OCI-LY1 (cell line): Measurements from ENCODE around the gene NT5DC2.
"Not testable (repeated sequence)": the region's sequence is repeated elsewhere in the genome, so short reads cannot be mapped to it uniquely, and the experiment has no call there.

Experiments used
- H2AFZ ChIP-seq: fragments of 200-600 bp; sonication (generic), shearing (Covaris generic); 2 replicates; pipeline ENCODE4 v1.6.0; 2014; ENCODE audit warnings: antibody characterized with exemption, mild to moderate bottlenecking, low read length
- H3F3A ChIP-seq: fragments of 200-600 bp; sonication (generic), shearing (Covaris generic); 2 replicates; pipeline ENCODE4 v1.6.0; 2014; ENCODE audit warnings: mild to moderate bottlenecking, antibody characterized with exemption, low read length, moderate library complexity; ENCODE audit not compliant: insufficient read depth
- H3K27ac ChIP-seq: fragments of 200-600 bp; sonication (generic); 2 replicates; pipeline ENCODE4 v1.5.1; 2014; ENCODE audit warnings: low read length, mixed run types, mild to moderate bottlenecking, low read depth; ENCODE audit not compliant: poor library complexity, severe bottlenecking
- H3K27me3 ChIP-seq: fragments of 200-600 bp; sonication (generic); 2 replicates; pipeline ENCODE4 v1.6.0; 2014; ENCODE audit warnings: antibody characterized with exemption, mild to moderate bottlenecking, low read length, moderate library complexity; ENCODE audit not compliant: insufficient read depth
- H3K36me3 ChIP-seq: fragments of 200-600 bp; sonication (generic); 2 replicates; pipeline ENCODE4 v1.6.1; 2014; ENCODE audit warnings: mild to moderate bottlenecking, antibody characterized with exemption, low read length, moderate library complexity, mixed read lengths; ENCODE audit not compliant: insufficient read depth
- H3K4me1 ChIP-seq: fragments of 200-600 bp; sonication (generic); 2 replicates; pipeline ENCODE4 v1.5.1; 2014; ENCODE audit warnings: mild to moderate bottlenecking, low read length, moderate library complexity; ENCODE audit not compliant: insufficient read depth, severe bottlenecking
- H3K4me2 ChIP-seq: fragments of 200-600 bp; sonication (generic), shearing (Covaris generic); 2 replicates; pipeline ENCODE4 v1.6.1; 2014; ENCODE audit warnings: low read length
- H3K4me3 ChIP-seq: fragments of 200-600 bp; sonication (generic); 2 replicates; pipeline ENCODE4 v1.5.1; 2014; ENCODE audit warnings: low read length, low read depth, mild to moderate bottlenecking, mixed read lengths; ENCODE audit not compliant: poor library complexity, severe bottlenecking
- H3K79me2 ChIP-seq: fragments of 200-600 bp; shearing (Covaris generic); 2 replicates; pipeline ENCODE4 v1.6.1; 2016; ENCODE audit warnings: mixed run types, low read length, mixed read lengths; ENCODE audit not compliant: insufficient read depth
- H3K9ac ChIP-seq: fragments of 200-600 bp; sonication (generic), shearing (Covaris generic); 2 replicates; pipeline ENCODE4 v1.6.1; 2014; ENCODE audit warnings: mild to moderate bottlenecking, low read length, mixed read lengths
- H3K9me2 ChIP-seq: fragments of 200-600 bp; sonication (generic), shearing (Covaris generic); 2 replicates; pipeline ENCODE4 v1.6.1; 2014; ENCODE audit warnings: low read depth, mild to moderate bottlenecking, low read length, mixed read lengths
- H3K9me3 ChIP-seq: fragments of 200-600 bp; shearing (Covaris generic); 2 replicates; pipeline ENCODE4 v1.6.1; 2014; ENCODE audit warnings: low read length, mixed read lengths
- H4K20me1 ChIP-seq: fragments of 200-600 bp; sonication (generic), shearing (Covaris generic); 2 replicates; pipeline ENCODE4 v1.6.0; 2016; ENCODE audit warnings: mild to moderate bottlenecking, low read length; ENCODE audit not compliant: insufficient read depth
- CTCF ChIP-seq: fragments of 200-600 bp; sonication (generic), shearing (Covaris generic); IDR thresholded peaks from 2 replicates; pipeline ENCODE4 v1.5.1; 2017; ENCODE audit warnings: mild to moderate bottlenecking, antibody characterized with exemption, low read length, moderate library complexity, mixed read lengths
- EZH2 ChIP-seq: fragments of 200-600 bp; sonication (generic), shearing (Covaris generic); IDR thresholded peaks from 2 replicates; pipeline ENCODE4 v1.8.0; 2017; ENCODE audit warnings: borderline replicate concordance, mixed run types, mild to moderate bottlenecking, antibody characterized with exemption, low read length, moderate library complexity, mixed read lengths

Gene NT5DC2

GRCh38 chr3:52527039-52527731 lies 6.5 kb downstream of the NT5DC2 start:
- Histone ChIP-seq H3K4me2 (no peak overlapping the region), H4K20me1 (no peaks in the 10 kb centered on the region), H3K9me2 (no peaks in the 10 kb centered on the region), H3K4me3 (no peak overlapping the region), H3K9me3 (no peaks in the 10 kb centered on the region), H3K9ac (no peak overlapping the region), H3K79me2 (no peaks in the 10 kb centered on the region), H2AFZ (no peak overlapping the region), H3K27ac (no peak overlapping the region), H3K36me3 (peaks cover 51% of the 10 kb centered on the region), H3K4me1 (peaks cover 10% of the 10 kb centered on the region), H3K27me3 (no peaks in the 10 kb centered on the region), H3F3A (no peaks in the 10 kb centered on the region)
- TF ChIP-seq CTCF = no peak
- TF ChIP-seq EZH2 = no peak

GRCh38 chr3:52526671-52527038 lies 7.0 kb downstream of the NT5DC2 start:
- H3K9ac ChIP-seq, H4K20me1 ChIP-seq, H3K9me2 ChIP-seq, H3K27me3 ChIP-seq, H2AFZ ChIP-seq, H3K79me2 ChIP-seq, H3K4me2 ChIP-seq, H3F3A ChIP-seq, H3K27ac ChIP-seq, H3K9me3 ChIP-seq, H3K4me1 ChIP-seq, H3K4me3 ChIP-seq: not testable (repeated sequence)
- H3K36me3 ChIP-seq = peaks cover 51% of the 10 kb centered on the region

GRCh38 chr3:52525680-52526561 lies 7.7 kb downstream of the NT5DC2 start:
- no peaks in the 10 kb centered on the region for H3K27me3 ChIP-seq
- no peak overlapping the region for H2AFZ ChIP-seq
- H3K36me3 ChIP-seq = peaks cover 51% of the 10 kb centered on the region
- no peaks in the 10 kb centered on the region for H3K4me1 ChIP-seq
- H3K27ac ChIP-seq = no peak overlapping the region
- no peaks in the 10 kb centered on the region for H4K20me1 ChIP-seq
- H3K9me2 ChIP-seq = no peaks in the 10 kb centered on the region
- H3K79me2 ChIP-seq = no peaks in the 10 kb centered on the region
- no peaks in the 10 kb centered on the region for H3F3A ChIP-seq
- no peak overlapping the region for H3K9ac ChIP-seq
- no peak for TF ChIP-seq CTCF
- no peak for TF ChIP-seq EZH2
- H3K9me3 ChIP-seq = no peaks in the 10 kb centered on the region
- H3K4me3 ChIP-seq = no peak overlapping the region
- H3K4me2 ChIP-seq = no peak overlapping the region
